Loucy (cell line): Measurements from ENCODE around the gene MBP.

Source experiments
- H2AFZ ChIP-seq: fragments of 200-600 bp; sonication (generic); 2 replicates; pipeline ENCODE4 v1.6.0; 2016; ENCODE audit warnings: antibody characterized with exemption, mild to moderate bottlenecking, low read length, moderate library complexity
- H3F3A ChIP-seq: fragments of 200-600 bp; 2 replicates; pipeline ENCODE4 v1.6.0; 2016; ENCODE audit warnings: antibody characterized with exemption, low read depth, mild to moderate bottlenecking
- H3K27me3 ChIP-seq: fragments of 200-600 bp; sonication (generic); 2 replicates; pipeline ENCODE4 v1.6.1; 2014; ENCODE audit warnings: low read length, mild to moderate bottlenecking; ENCODE audit not compliant: insufficient read depth, poor library complexity, severe bottlenecking
- H3K36me3 ChIP-seq: fragments of 200-600 bp; sonication (generic); 2 replicates; pipeline ENCODE4 v1.6.1; 2016; ENCODE audit warnings: low read length; ENCODE audit not compliant: insufficient read depth
- H3K4me1 ChIP-seq: fragments of 200-600 bp; sonication (generic); 2 replicates; pipeline ENCODE4 v1.5.1; 2014; ENCODE audit warnings: low read length, mild to moderate bottlenecking; ENCODE audit not compliant: insufficient read depth, poor library complexity, severe bottlenecking
- H3K4me2 ChIP-seq: fragments of 200-600 bp; sonication (generic); 2 replicates; pipeline ENCODE4 v1.6.0; 2014; ENCODE audit warnings: antibody characterized with exemption, low read length, low read depth, mild to moderate bottlenecking; ENCODE audit not compliant: poor library complexity, severe bottlenecking
- H3K4me3 ChIP-seq: fragments of 200-600 bp; sonication (generic); 2 replicates; pipeline ENCODE4 v1.5.1; 2014; ENCODE audit warnings: low read length, mild to moderate bottlenecking, mixed read lengths; ENCODE audit not compliant: poor library complexity, severe bottlenecking
- H3K79me2 ChIP-seq: fragments of 200-600 bp; sonication (generic); 2 replicates; pipeline ENCODE4 v1.6.1; 2014; ENCODE audit warnings: low read length; ENCODE audit not compliant: insufficient read depth
- H3K9ac ChIP-seq: fragments of 200-600 bp; sonication (generic); 2 replicates; pipeline ENCODE4 v1.6.0; 2014; ENCODE audit warnings: mild to moderate bottlenecking, low read depth, low read length, moderate library complexity; ENCODE audit not compliant: poor library complexity, severe bottlenecking
- H3K9me2 ChIP-seq: fragments of 200-600 bp; sonication (generic); replicated peaks from 2 replicates; pipeline ENCODE4 v1.6.1; 2016; ENCODE audit warnings: low read depth, low read length, mixed read lengths
- H3K9me3 ChIP-seq: fragments of 200-600 bp; sonication (generic); 2 replicates; pipeline ENCODE4 v1.6.1; 2014; ENCODE audit warnings: mild to moderate bottlenecking, antibody characterized with exemption, low read length, low read depth; ENCODE audit not compliant: insufficient read depth
- H4K20me1 ChIP-seq: fragments of 200-600 bp; sonication (generic); 2 replicates; pipeline ENCODE4 v1.6.0; 2014; ENCODE audit warnings: antibody characterized with exemption, low read length, mild to moderate bottlenecking; ENCODE audit not compliant: insufficient read depth, poor library complexity, severe bottlenecking
- EZH2phosphoT487 ChIP-seq: fragments of 200-600 bp; IDR thresholded peaks from 2 replicates; pipeline ENCODE4 v1.6.1; 2018; ENCODE audit warnings: antibody characterized with exemption, mild to moderate bottlenecking, moderate library complexity, borderline replicate concordance
- TF ChIP-seq, protein P1 (sequence below): fragments of 200-600 bp; sonication (generic); conservative IDR thresholded peaks from 2 replicates; pipeline ENCODE4 v1.5.1; 2014; ENCODE audit warnings: mild to moderate bottlenecking, antibody characterized with exemption, low read length

The MBP gene

DNA sequence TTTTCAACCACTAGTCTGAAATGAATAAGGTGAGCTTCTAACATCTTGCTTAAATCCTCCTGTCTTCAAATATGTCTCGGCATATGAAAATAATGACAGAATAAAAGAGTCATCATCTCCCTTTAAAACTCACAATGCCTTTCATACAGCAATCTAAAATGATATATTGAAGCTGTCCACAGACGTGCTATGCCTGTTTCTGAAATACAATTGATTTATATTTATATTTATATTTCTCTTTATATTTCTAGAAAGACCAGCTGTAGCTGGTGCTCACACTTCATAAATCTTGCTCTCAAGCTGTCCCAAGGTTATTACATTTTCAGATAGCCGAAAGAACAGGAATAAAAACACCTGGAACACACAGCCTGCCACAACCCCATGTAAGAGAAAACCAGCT is 11.1 kb downstream of the MBP start:
- peaks cover 81% of the 10 kb centered on the region for H3K4me1 ChIP-seq
- no peak overlapping the region for H3K4me2 ChIP-seq
- peaks cover 35% of the 10 kb centered on the region for H3K79me2 ChIP-seq

DNA sequence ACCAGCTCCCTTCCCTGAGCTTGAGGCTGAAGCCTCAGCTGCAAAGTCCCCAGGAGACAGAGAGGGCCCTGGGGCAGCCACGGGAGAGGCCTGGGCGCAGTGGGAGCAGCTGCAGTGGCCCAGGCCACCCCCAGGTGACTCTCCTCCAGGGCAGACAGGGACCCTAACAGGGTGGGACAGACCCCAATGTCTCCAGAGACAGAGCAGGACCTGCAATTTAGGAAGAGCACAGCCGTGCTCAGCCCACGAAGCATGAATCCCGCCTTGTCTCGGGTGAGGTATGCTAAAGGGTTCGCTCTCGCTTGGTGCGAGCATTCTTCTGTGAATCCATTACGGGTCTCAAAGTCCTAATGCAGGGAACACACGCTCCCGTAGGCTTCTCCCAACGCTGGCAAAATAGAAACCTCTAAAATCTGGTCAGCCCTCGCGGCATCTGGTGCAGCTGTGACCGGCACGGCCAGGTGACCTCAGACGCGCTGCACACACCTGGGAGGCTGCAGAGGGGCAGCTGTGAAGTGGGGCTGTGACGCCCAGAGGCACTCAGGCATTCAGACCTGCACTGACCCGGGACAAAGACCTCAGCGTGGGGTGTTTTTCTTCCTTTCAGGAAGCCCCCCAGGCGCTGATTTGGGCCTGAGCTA is 12.6 kb downstream of the MBP start:
- no peaks in the 10 kb centered on the region for H3K27me3 ChIP-seq
- no peak overlapping the region for H3K9ac ChIP-seq
- H3K4me2 ChIP-seq, result no peak overlapping the region
- no peak overlapping the region for H3K4me3 ChIP-seq
- no peaks in the 10 kb centered on the region for H3K9me2 ChIP-seq
- no peak overlapping the region for H2AFZ ChIP-seq
- H3K79me2 ChIP-seq, result peaks cover 34% of the 10 kb centered on the region
- no peaks in the 10 kb centered on the region for H3K36me3 ChIP-seq
- H3K4me1 ChIP-seq, result peaks cover 80% of the 10 kb centered on the region
- TF ChIP-seq, protein P1, sequence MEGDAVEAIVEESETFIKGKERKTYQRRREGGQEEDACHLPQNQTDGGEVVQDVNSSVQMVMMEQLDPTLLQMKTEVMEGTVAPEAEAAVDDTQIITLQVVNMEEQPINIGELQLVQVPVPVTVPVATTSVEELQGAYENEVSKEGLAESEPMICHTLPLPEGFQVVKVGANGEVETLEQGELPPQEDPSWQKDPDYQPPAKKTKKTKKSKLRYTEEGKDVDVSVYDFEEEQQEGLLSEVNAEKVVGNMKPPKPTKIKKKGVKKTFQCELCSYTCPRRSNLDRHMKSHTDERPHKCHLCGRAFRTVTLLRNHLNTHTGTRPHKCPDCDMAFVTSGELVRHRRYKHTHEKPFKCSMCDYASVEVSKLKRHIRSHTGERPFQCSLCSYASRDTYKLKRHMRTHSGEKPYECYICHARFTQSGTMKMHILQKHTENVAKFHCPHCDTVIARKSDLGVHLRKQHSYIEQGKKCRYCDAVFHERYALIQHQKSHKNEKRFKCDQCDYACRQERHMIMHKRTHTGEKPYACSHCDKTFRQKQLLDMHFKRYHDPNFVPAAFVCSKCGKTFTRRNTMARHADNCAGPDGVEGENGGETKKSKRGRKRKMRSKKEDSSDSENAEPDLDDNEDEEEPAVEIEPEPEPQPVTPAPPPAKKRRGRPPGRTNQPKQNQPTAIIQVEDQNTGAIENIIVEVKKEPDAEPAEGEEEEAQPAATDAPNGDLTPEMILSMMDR, result no peak
- TF ChIP-seq EZH2phosphoT487, result no peak
- H3K9me3 ChIP-seq, result no peaks in the 10 kb centered on the region
- peaks cover 24% of the 10 kb centered on the region for H3F3A ChIP-seq
- H4K20me1 ChIP-seq, result no peaks in the 10 kb centered on the region

More for the DNA sequence above, 11.1 kb downstream of the MBP start:
- no peak overlapping the region for H3K4me3 ChIP-seq
- H4K20me1 ChIP-seq, result no peaks in the 10 kb centered on the region
- no peaks in the 10 kb centered on the region for H3K36me3 ChIP-seq
- peak overlapping the region; percentile 86 for H3K9ac ChIP-seq
- TF ChIP-seq EZH2phosphoT487, result no peak
- TF ChIP-seq, protein P1, result no peak
- H3K27me3 ChIP-seq, result no peaks in the 10 kb centered on the region
- no peaks in the 10 kb centered on the region for H3K9me2 ChIP-seq
- H2AFZ ChIP-seq, result no peak overlapping the region
- peaks cover 19% of the 10 kb centered on the region for H3F3A ChIP-seq
- no peaks in the 10 kb centered on the region for H3K9me3 ChIP-seq

DNA sequence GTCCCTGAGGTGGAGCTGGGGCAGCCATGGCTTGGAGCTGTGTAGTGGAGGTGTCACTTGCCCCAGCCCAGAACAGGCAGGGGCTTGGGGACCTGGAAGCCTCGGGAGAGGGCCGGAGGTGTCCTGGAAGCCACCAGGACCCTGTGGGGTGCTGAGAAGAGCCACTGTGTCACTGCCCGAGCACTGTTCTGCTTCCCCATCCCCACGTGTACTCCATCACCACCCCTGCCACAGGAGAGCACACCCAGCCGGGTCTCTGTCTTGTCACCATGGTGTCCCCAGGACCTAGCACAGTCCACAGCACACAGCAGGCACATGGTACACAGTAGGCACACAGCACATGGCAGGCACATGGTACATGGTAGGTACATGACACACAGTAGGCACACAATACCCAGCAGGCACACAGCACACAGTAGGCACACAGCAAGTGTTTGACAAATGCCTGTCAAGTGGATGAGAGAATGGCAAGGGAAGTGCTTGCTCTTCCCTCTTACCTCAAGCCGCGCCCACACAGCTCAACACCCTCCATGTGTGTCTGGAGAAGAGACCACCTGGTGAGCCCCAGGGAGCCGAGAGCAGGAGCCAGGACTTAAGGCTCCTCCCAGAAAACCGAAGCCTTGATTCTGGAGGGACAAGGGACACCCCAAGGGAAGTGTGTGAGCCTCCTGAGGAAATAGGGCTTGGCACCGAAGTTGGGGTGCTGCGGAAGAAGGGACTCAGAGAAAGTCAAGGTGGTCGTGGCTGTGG is 13.3 kb downstream of the MBP start:
- Histone ChIP-seq H2AFZ (no peak overlapping the region), H3K79me2 (peaks cover 34% of the 10 kb centered on the region), H4K20me1 (no peaks in the 10 kb centered on the region), H3K27me3 (no peaks in the 10 kb centered on the region), H3K9ac (peak overlapping the region; percentile 54), H3K9me2 (no peaks in the 10 kb centered on the region), H3K4me3 (no peak overlapping the region), H3F3A (peaks cover 23% of the 10 kb centered on the region), H3K9me3 (no peaks in the 10 kb centered on the region), H3K36me3 (no peaks in the 10 kb centered on the region), H3K4me2 (no peak overlapping the region), H3K4me1 (peaks cover 81% of the 10 kb centered on the region)
- no peak for TF ChIP-seq EZH2phosphoT487
- TF ChIP-seq, protein P1, result no peak
